GM19395 (cell line): ENCODE results near the gene SRPRB.

Experiments used
- ATAC-seq: cut with Tn5 transposase; IDR thresholded peaks from one replicate; pipeline ENCODE4 v1.9.1; 2021; ENCODE audit warnings: mild to moderate bottlenecking, moderate library complexity; ENCODE audit not compliant: unreplicated experiment

Gene SRPRB

DNA sequence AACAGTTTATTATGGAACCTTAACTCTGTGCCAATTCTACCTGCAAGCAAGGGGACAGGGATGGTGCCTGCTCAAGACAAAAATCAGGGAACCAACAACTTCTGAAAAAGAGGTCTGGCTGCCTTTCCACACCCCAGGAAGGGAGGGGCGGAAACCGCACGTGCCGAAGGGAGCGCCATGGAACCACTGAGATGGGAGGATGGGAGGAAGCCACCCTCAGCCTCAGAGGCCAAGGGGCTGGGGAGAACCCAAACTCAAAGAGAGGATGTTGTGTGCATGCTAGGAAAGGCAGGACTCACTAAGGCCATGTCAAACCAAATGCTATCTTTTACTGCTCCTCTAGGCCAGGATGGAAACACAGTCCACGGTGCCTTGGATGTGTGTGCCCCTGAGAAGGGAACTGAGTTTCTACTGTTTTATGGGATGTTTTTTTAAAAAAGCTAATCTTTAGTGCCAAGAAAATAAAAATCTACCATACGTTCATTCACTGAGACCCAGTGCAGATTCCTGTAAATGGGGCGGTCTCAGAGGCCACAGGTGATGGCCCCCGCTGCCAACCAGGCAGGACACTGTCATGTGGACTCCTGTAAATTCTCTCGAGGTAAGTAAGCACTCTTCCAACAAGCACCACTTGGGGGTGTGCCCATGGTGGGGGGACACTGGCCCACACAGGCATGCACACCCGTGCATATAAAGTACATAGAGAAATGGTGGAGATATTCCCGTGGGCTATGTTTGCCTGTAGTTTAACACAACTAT is 20.5 kb downstream of the SRPRB start:
- no peak for ATAC-seq

DNA sequence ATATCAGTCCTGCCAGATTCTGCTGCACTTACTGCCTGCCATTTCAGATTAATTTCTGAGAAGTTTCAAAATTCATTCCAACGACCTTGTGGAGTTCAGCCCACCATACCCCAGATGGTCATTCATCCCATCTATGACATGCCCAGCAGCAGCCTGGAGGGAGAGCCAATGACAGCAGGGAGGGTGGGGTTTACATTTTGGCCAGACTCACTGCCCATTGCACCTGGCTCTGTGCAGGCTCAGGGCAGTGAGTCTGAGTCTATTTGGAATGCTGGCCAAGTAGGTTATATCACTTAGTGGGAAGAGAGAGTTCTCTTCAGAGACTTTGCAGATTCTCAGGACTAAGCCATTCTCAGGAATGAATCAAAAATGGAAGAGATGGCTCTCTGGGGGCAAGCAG is 21.5 kb downstream of the SRPRB start:
- ATAC-seq = no peak

- ATAC-seq = no peak
Observed at GRCh38 chr3:133827684-133828083, 22.1 kb downstream of the SRPRB start.

GRCh38 chr3:133828576-133829309 is 23.1 kb downstream of the SRPRB start:
- ATAC-seq = no peak

DNA sequence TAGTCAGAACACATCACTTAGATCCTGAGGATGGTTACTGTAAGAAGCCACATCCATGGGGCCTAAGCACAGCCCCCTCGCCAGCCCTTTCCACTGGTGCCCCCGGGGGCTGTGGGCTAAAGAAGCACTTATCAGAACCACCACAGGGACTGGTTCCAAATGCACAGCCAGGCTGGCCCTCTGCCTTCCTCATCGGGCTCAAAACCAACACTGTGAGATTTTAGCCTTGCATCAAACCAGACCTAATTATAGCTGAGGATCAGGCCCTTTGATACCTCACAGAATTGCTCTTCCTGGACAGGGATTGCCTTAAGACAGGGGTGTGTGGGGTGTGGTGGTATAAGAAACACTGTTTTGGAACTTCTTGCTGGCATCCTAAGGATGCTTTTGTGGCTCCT is 23.7 kb downstream of the SRPRB start:
- no peak for ATAC-seq

DNA sequence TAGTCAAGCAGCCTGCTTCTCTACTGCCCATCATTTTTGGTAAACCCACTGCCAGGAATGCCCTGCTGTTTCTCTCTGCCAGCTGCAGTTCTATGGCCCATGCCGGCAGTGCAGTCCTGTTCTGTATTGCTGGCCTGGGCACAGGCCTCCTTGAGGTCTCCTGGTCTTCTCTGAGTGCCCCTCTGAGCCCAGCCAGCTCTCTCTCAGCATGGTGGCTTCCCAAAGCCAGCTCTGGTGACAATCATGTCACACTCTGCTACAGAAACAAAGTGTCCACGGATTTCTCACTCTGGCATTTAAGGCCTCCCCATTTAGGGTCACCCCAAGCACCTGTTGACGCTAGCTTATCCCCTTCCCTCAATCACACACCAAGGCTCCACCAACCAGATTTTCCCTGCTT is 24.5 kb downstream of the SRPRB start:
- ATAC-seq = no peak

DNA sequence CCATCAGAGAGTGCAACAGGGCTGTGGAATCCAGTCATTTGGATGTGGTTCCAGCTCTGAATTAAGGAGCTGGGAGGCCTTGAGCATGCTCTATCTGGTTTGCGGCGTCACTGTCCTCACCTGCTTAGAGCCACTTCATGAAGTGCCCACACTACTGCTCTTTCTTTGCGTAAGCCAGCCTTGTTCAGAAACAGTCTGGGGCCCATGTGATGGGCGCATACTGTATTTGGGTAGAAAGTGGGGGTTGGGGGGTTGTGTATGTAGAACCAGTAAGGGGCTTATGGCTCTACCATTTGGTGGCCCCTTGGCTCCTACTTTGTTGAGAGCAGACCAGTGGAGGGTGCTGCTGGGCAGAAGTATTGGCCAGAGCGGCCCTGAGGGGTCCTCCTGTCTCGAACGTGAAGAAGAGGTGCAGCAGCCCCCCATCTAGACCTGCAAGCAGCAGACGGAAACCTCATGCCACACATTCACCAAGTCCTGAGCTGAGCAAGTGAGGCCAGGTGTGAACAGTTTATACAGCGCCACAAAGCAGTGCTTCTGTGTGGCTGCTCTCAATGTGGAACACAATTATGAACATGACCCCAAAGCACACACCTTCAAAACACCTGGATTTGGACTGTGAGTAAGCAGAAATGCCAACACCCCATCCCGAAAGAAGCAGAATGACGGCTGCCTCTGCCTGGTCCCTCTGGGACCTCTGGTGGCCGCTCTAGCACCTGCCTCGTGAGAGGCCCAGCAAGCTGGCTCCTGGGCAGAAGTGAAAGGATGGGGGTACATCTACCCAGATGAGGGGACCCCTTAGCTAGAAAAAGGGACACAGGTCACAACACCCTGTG is 26.6 kb downstream of the SRPRB start:
- no peak for ATAC-seq

DNA sequence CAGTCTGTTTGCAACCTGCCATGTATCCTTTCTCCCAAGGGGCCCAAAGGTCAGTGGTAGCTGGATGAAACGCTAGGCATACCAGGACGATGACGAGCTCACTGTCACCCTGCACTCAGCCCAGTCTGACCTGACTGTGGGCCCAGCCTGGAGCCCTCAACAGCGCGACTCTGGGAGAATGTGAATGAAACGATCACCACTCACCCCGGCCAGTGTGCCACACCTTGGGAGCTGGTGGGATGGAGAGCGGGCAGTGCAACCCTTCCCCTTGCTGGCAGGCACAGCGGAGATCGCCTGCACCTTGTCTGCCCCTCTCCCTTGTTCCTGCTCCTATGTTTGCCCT is 27.2 kb downstream of the SRPRB start:
- ATAC-seq = no peak

- no peak for ATAC-seq
Observed at GRCh38 chr3:133833267-133833666, 27.7 kb downstream of the SRPRB start.

- ATAC-seq = no peak
Observed at GRCh38 chr3:133833880-133834620, 28.4 kb downstream of the SRPRB start.

DNA sequence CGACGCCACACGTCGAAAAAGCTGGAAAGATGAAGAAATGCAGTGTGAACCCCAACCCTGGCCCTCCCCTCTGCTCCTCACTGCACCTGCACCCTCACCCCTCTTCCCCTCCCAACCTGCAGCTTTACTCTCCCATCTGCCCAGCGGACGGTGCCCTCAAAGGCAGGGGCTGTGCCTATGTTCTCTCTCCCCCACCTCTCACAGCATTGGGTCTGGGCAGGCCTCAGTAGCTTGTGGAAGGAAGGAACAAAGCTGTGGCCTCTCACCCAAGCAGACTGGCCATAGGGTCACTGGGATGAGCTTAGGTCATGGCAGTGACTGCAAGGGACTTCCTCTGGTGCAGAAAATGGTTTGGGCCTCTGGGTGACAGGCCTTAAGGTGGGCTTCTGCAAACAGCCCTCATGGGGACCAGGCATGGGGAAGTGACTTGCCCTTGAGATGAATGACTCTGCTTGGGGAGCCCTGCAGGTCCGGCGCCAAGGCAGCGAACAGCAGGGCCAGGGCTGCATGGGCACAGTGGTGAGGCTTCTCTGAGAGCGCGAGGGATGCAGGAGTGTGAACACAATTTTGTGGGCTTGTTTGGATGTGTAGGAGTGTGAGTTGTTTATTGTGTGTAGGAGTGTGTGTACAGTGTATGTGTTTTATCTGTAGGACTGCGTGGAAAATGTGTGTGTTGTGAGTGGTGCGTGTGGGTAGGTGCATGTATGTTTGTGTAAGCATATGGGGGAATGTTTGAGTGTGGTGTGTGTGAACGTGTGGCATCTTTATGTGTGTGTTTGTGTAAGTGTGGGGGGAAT is 29.2 kb downstream of the SRPRB start:
- ATAC-seq = no peak

DNA sequence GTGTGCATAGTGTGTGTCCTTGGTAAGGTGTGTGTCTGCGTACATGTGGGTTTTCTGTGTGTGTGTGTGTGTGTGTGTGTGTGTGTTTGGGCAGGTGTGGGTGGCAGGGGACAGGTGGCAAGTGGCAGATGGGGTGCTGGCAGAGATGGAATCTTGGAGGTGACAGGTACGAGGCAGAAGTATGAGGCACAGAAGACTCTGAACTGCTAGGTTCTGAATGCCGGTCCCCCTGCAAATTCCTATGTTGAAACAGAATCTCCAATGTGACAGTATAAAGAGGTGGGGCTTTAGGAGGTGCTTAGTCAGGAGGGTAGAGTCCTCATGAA is 29.8 kb downstream of the SRPRB start:
- no peak for ATAC-seq

DNA sequence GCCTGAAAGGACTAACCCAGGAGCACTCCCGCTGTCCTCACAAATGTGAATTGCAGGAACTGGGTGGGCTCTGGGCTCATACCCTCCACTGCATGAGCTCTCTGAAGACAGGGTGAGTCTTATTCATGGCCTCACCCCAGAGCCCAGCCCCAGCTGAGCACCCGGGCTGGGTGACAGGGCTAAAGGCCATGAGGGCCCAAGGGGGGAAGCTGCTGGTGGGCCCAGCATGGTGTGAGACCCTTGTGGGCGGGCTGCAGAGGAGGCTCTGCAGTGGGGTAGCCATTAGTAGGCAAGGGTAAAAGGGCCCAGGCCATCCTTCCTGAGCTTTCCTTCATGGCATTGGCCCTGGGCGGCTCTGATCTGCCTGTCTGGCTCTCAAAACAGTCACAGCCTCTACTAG is 30.3 kb downstream of the SRPRB start:
- ATAC-seq = no peak

DNA sequence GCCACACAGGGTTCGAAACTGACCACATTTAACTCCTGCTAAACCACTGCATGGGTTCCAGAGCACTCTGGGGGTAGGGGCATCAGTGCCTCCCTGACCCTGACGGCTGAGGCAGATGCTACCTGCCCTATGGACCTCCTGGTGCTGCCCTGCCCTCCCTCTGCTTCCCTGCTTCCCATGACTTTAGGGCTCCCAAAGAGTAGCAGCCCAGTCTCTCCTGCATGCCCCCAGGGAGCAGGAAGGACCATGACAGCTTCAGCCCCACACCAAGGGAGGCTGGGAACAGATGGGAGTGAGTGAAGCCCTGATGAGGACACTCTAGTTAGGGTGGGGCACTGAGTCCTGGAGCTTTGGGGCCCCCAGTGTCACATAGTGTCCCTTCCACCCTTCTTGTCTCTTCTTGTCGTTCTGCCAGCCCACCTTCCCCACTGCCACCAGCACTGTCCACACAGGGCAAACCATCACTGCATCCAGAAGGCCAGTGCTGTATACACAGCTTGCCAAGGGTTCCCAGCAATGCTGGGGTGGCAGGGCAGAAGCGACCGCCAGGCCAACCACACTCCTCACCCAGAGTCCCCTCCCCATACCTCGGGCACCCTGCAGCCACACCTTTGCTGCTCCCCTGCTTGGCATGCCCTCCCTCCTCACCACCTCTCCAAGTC is 31.0 kb downstream of the SRPRB start:
- no peak for ATAC-seq

- no peak for ATAC-seq
Observed at GRCh38 chr3:133837487-133838295, 32.1 kb downstream of the SRPRB start.

DNA sequence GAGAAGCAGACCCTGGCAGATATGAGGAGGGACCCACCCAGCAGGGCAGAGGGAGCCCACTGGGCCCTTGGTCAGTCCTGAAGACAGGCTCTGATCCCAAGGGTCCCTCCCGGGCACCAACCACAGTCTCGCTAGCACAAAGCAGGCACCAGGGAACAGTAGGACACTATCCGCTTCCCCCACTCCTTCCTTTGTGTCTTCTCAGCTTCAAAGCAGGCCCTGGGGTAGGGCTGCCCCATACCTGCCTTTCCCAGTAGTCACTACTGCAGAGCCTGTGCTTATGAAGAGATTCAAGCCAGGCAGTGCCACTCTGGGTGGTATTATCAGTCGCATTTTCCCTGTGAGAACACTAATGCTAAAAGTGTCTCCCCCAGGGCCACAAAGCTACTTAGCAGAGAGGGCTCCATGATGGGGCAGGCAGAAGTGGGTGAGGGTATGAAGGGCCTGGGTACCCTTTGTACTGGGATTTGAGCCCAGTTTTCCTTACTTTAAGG is 32.7 kb downstream of the SRPRB start:
- no peak for ATAC-seq

- ATAC-seq = no peak
Observed at GRCh38 chr3:133838916-133839800, 33.5 kb downstream of the SRPRB start.
